Measurements from ENCODE around the gene MFAP3.

Gene MFAP3

GRCh38 chr5:154092356-154093141, 53.8 kb downstream of the MFAP3 start:
- no peak for DNase-seq (ENCODE audit: low spot score)

- no peak for DNase-seq (ENCODE audit: low spot score)
These were observed 54.4 kb downstream of the MFAP3 start for GRCh38 chr5:154093142-154093532.

GRCh38 chr5:154095904-154096303, 57.1 kb downstream of the MFAP3 start:
- DNase-seq (ENCODE audit: low spot score), result no peak

- no peak for DNase-seq (ENCODE audit: low spot score)
These were observed 58.3 kb downstream of the MFAP3 start for GRCh38 chr5:154097031-154097430.

GRCh38 chr5:154098465-154098864, 59.7 kb downstream of the MFAP3 start:
- no peak for DNase-seq (ENCODE audit: low spot score)

- no peak for DNase-seq (ENCODE audit: low spot score)
These were observed 62.4 kb downstream of the MFAP3 start for GRCh38 chr5:154101184-154101583.

GRCh38 chr5:154103233-154103632, 64.5 kb downstream of the MFAP3 start:
- no peak for DNase-seq (ENCODE audit: low spot score)

All from ecto neural progenitor cell (in vitro differentiated cells).